ENCODE measurements around the gene SPOCK2. TPM values are rescaled to one million over a fixed set of nuclear protein-coding genes. Genes with fewer than 3 reads are reported as not detected.

Gene SPOCK2
- total RNA-seq, 1 donor from 2014 or later: 0.54 TPM

DNA sequence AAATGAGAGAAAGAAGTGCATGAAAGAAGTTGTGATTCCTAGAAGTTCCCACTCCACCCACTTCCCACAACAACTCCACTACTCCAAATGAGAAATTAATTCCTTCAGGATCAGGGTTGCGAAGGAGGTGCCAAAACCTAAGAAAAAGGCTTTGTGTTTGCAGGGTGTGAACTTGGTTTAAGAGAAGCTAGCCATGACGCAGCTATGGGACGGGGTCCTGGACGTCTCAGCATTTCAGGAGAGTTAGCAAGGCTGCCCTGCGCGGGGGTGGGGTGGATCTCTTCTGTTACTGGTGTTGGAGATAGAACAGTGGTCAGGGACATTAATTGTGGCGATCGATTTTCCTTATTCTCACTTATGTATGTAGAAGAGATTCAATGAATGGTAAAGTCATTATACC lies 63.0 kb downstream of the SPOCK2 start:
- no peak for DNase-seq (ENCODE audit: extremely low spot score, unreplicated experiment)
- Mint-ChIP-seq H3K4me1 (ENCODE audit: unreplicated experiment) (peaks cover 7% of the 10 kb centered on the region), H3K36me3 (ENCODE audit: unreplicated experiment) (no peaks in the 10 kb centered on the region), H3K27me3 (ENCODE audit: unreplicated experiment) (no peaks in the 10 kb centered on the region), H3K27ac (ENCODE audit: unreplicated experiment) (no peak overlapping the region), H3K4me3 (ENCODE audit: unreplicated experiment) (no peak overlapping the region), H3K9me3 (ENCODE audit: unreplicated experiment) (no peaks in the 10 kb centered on the region)
- TF ChIP-seq, protein P1, sequence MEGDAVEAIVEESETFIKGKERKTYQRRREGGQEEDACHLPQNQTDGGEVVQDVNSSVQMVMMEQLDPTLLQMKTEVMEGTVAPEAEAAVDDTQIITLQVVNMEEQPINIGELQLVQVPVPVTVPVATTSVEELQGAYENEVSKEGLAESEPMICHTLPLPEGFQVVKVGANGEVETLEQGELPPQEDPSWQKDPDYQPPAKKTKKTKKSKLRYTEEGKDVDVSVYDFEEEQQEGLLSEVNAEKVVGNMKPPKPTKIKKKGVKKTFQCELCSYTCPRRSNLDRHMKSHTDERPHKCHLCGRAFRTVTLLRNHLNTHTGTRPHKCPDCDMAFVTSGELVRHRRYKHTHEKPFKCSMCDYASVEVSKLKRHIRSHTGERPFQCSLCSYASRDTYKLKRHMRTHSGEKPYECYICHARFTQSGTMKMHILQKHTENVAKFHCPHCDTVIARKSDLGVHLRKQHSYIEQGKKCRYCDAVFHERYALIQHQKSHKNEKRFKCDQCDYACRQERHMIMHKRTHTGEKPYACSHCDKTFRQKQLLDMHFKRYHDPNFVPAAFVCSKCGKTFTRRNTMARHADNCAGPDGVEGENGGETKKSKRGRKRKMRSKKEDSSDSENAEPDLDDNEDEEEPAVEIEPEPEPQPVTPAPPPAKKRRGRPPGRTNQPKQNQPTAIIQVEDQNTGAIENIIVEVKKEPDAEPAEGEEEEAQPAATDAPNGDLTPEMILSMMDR (IDR thresholded peaks at IDR 0.05): no peak

DNA sequence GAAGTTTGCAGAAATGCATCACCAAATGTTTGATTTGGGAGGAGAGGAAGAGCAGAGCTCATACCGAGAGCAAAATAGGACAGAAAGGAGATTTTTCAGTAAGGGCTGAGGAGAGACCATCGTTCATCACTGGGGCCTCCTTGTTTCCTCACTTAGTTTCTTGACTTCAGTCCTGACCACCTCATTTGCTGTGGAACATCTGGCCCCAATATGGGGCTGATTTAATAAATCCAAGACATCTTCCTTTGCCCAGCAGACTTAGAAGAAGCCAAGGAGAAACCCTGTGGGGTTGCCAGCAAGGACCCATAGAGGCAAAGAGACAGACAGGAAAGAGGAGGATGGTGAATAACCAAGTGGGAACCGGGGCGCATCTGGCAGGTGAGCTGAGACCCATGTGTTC lies 63.8 kb downstream of the SPOCK2 start:
- TF ChIP-seq, protein P1 (IDR thresholded peaks at IDR 0.05): no peak
- peaks cover 7% of the 10 kb centered on the region for H3K4me1 Mint-ChIP-seq (ENCODE audit: unreplicated experiment)
- no peaks in the 10 kb centered on the region for H3K27me3 Mint-ChIP-seq (ENCODE audit: unreplicated experiment)
- H3K4me3 Mint-ChIP-seq (ENCODE audit: unreplicated experiment): no peak overlapping the region
- H3K27ac Mint-ChIP-seq (ENCODE audit: unreplicated experiment): no peak overlapping the region
- no peak for DNase-seq (ENCODE audit: extremely low spot score, unreplicated experiment)
- no peaks in the 10 kb centered on the region for H3K36me3 Mint-ChIP-seq (ENCODE audit: unreplicated experiment)
- no peaks in the 10 kb centered on the region for H3K9me3 Mint-ChIP-seq (ENCODE audit: unreplicated experiment)

DNA sequence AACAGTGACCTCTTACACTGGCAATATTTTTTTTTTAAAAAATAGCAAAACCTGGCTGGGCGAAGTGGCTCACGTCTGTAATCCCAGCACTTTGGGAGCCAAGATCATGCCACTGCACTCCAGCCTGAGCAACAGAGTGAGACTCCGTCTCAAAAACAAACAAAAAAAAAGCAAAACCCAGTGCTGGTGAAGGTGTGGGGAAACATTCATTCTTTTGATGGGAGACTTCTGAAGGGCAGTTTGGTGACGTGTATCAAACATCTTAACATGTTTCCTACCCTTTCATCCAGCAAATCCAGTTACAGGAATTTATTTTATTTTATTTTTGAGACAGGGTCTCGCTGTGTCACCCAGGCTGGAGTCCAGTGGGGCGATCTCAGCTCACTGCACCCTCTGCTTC lies 66.1 kb downstream of the SPOCK2 start:
- TF ChIP-seq, protein P1 (IDR thresholded peaks at IDR 0.05): no peak
- Mint-ChIP-seq H3K27ac (ENCODE audit: unreplicated experiment) (no peak overlapping the region), H3K9me3 (ENCODE audit: unreplicated experiment) (no peaks in the 10 kb centered on the region), H3K27me3 (ENCODE audit: unreplicated experiment) (no peaks in the 10 kb centered on the region), H3K4me1 (ENCODE audit: unreplicated experiment) (peaks cover 18% of the 10 kb centered on the region), H3K36me3 (ENCODE audit: unreplicated experiment) (no peaks in the 10 kb centered on the region), H3K4me3 (ENCODE audit: unreplicated experiment) (no peak overlapping the region)
- DNase-seq (ENCODE audit: extremely low spot score, unreplicated experiment): no peak

DNA sequence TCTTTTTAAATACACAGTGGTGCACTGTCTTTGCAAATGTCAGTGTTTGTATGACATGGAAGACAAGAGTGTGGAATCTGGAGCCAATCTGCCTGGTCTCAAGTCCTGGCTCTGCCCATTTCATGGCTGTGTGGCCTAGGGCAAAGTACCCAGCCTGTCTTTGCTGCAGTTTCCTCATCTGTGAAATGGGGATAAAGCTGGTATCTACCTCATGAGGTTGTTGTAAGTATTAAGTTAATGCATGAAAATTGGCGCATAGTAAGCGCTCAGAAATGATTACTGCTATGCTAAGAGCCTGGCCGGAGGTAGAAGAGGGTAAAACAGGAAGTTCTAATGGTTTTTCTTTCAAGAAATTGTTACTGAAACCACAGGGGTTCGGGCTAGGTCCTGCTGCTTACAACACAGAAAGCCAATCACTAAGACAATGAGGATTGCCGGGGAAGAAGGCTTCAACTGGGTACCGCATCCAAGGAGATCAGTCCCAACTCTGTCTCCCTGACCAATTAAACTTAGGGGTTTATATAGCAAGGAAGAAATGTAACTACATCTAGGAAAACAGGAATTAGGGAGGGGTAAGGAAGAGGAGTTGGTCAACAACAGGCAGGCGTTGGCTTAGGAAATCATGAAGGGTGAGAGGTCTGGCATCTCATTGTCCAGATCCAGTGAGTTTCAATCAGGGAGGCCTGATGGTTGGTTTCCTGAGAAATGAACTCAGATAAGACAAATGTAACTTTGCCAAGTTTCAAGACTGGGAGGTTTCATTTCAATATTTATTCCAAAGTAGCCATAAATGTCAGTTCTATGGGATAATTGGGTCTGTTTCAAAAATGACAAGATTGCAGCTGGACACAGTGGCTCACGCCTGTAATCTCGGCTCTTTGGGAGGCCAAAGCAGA lies 67.2 kb downstream of the SPOCK2 start:
- peaks cover 20% of the 10 kb centered on the region for H3K4me1 Mint-ChIP-seq (ENCODE audit: unreplicated experiment)
- no peak overlapping the region for H3K4me3 Mint-ChIP-seq (ENCODE audit: unreplicated experiment)
- TF ChIP-seq, protein P1 (IDR thresholded peaks at IDR 0.05): no peak
- no peak for DNase-seq (ENCODE audit: extremely low spot score, unreplicated experiment)
- no peaks in the 10 kb centered on the region for H3K9me3 Mint-ChIP-seq (ENCODE audit: unreplicated experiment)
- H3K27ac Mint-ChIP-seq (ENCODE audit: unreplicated experiment): no peak overlapping the region
- H3K27me3 Mint-ChIP-seq (ENCODE audit: unreplicated experiment): no peaks in the 10 kb centered on the region
- no peaks in the 10 kb centered on the region for H3K36me3 Mint-ChIP-seq (ENCODE audit: unreplicated experiment)

DNA sequence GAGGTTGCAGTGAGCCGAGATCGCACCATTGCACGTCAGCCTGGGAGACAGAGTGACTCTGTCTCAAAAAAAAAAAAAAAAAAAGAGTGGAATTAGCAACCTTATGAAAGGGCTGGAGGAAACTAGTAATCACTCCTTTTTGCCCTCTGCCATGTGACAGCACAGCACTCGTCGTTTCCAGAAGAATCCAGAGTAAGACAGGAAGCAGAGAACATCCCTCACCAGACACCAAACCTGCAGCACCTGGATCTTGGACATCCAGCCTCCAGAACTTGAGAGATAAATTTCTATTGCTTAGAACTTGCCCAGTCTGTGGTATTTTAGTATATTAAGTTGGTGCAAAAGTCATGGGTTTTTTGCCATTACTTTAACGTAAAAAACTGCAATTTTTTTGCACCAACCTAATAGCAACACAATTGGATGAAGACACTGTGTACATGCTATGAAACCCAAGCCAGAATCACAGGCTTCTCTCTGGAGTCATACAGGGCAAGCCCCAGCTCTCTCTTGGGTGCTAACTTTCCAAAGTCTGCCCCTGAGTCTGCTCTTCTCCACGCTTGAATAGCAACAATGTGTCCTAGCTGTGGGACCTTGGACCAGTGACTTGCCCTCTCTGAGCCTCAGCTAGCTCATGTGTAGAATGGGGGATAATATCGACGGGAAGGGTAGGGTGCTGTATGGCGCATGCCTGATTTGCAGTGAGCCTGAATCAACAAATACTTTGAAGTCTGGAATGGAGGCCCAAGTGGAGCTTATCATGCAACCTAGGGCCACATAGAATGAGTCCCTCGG lies 69.1 kb downstream of the SPOCK2 start:
- H3K4me3 Mint-ChIP-seq (ENCODE audit: unreplicated experiment): no peak overlapping the region
- TF ChIP-seq, protein P1 (IDR thresholded peaks at IDR 0.05): no peak
- no peak overlapping the region for H3K27ac Mint-ChIP-seq (ENCODE audit: unreplicated experiment)
- no peaks in the 10 kb centered on the region for H3K27me3 Mint-ChIP-seq (ENCODE audit: unreplicated experiment)
- no peaks in the 10 kb centered on the region for H3K36me3 Mint-ChIP-seq (ENCODE audit: unreplicated experiment)
- no peak for DNase-seq (ENCODE audit: extremely low spot score, unreplicated experiment)
- H3K9me3 Mint-ChIP-seq (ENCODE audit: unreplicated experiment): no peaks in the 10 kb centered on the region
- H3K4me1 Mint-ChIP-seq (ENCODE audit: unreplicated experiment): peaks cover 28% of the 10 kb centered on the region
